Measurements from ENCODE around the gene CLN3.

DNA sequence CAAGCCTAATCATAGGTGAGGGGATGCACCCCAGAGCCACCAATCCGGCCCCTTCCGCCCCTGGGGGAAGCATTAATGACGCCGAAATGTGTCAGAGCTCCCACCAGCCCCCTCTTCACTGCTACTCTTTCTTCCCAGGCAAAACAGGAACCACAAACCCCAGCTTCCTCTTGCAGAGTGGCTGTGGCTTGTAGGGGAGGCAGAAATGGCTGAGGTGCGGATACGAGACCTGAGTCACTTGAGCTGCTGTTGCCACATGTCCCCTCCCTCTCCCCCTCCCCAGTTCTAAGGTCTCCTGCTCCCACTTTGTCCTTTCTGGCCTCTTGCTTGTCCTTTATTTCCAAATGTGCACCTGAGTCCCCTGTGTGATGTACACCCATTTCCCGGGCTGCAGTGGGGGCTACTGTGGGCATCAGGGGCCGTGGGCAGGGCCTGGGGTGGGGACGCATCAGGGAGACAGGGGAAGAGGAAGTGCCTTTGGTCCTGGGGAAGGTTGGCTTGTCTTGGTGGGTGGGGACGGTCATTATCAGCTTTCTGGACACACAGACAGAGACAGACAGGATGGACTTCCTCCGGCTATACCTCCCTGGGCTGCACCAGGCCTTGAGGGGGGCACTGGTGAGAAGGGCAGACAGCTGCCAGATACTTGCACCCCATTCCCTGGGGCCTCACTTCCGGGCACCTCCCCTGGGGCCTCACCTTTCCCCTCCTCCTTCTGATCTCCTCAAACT is 2.4 kb upstream of the CLN3 start, which contains the start of gene APOBR:
- TF ChIP-seq KDM1A (IDR thresholded peaks at IDR 0.05; ENCODE audit: low read depth) (no peak), CEBPB (IDR thresholded peaks at IDR 0.05) (no peak), EP300 (IDR thresholded peaks at IDR 0.05) (no peak), JUNB (IDR thresholded peaks at IDR 0.05) (no peak), FOSB (CRISPR knock-in tag; IDR thresholded peaks at IDR 0.05) (no peak), SREBF2 (IDR thresholded peaks at IDR 0.05) (no peak)
- TF ChIP-seq, protein P1, sequence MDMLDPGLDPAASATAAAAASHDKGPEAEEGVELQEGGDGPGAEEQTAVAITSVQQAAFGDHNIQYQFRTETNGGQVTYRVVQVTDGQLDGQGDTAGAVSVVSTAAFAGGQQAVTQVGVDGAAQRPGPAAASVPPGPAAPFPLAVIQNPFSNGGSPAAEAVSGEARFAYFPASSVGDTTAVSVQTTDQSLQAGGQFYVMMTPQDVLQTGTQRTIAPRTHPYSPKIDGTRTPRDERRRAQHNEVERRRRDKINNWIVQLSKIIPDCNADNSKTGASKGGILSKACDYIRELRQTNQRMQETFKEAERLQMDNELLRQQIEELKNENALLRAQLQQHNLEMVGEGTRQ (IDR thresholded peaks at IDR 0.05): no peak
- TF ChIP-seq, protein P2, sequence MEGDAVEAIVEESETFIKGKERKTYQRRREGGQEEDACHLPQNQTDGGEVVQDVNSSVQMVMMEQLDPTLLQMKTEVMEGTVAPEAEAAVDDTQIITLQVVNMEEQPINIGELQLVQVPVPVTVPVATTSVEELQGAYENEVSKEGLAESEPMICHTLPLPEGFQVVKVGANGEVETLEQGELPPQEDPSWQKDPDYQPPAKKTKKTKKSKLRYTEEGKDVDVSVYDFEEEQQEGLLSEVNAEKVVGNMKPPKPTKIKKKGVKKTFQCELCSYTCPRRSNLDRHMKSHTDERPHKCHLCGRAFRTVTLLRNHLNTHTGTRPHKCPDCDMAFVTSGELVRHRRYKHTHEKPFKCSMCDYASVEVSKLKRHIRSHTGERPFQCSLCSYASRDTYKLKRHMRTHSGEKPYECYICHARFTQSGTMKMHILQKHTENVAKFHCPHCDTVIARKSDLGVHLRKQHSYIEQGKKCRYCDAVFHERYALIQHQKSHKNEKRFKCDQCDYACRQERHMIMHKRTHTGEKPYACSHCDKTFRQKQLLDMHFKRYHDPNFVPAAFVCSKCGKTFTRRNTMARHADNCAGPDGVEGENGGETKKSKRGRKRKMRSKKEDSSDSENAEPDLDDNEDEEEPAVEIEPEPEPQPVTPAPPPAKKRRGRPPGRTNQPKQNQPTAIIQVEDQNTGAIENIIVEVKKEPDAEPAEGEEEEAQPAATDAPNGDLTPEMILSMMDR (IDR thresholded peaks at IDR 0.05): no peak
